Natural killer cell treated with Interleukin-12 subunit alpha and Interleukin-12 subunit beta and Interleukin-15 and Interleukin-18, amount 100 ng/mL, for 72 hours (primary cell): ENCODE data around the gene DPY19L3. TPM values are rescaled to one million over a fixed set of nuclear protein-coding genes. Genes with fewer than 3 reads are reported as not detected.
"Not testable (repeated sequence)": the region's sequence is repeated elsewhere in the genome, so short reads cannot be mapped to it uniquely, and the experiment has no call there.

Source experiments
- ATAC-seq, 2 donors: fragments of 150-1000 bp; cut with Tn5 transposase in 1 of 2; sonication (Bioruptor Pico), chemical (Tn5 transposase) in 1 of 2; 2 replicates each; pipeline ENCODE4 v1.10.0; 2021
- DNase-seq: peaks from one replicate; pipeline ENCODE4 v3.0.0; 2022; ENCODE audit warnings: low spot score
- H3K27ac Mint-ChIP-seq, 2 donors: 1 replicate in 1 of 2; 2 replicates in 1 of 2; pipeline ENCODE4 v1.8.0; 2022; ENCODE audit warnings: mixed read lengths in 2 of 2, mild to moderate bottlenecking in 1 of 2, moderate library complexity in 1 of 2
- H3K27me3 Mint-ChIP-seq, 2 donors: 1 replicate in 1 of 2; 2 replicates in 1 of 2; pipeline ENCODE4 v1.8.0; 2022; ENCODE audit warnings: mixed read lengths in 2 of 2
- H3K36me3 Mint-ChIP-seq: one replicate; pipeline ENCODE4 v1.8.0; 2022; ENCODE audit warnings: mixed read lengths
- H3K4me1 Mint-ChIP-seq, 2 donors: 1 replicate in 1 of 2; 2 replicates in 1 of 2; pipeline ENCODE4 v1.8.0; 2022; ENCODE audit warnings: low read depth in 2 of 2, mixed read lengths in 2 of 2, mild to moderate bottlenecking in 1 of 2
- H3K4me3 Mint-ChIP-seq: one replicate; pipeline ENCODE4 v1.8.0; 2022; ENCODE audit warnings: mixed read lengths
- H3K9me3 Mint-ChIP-seq: 2 replicates; pipeline ENCODE4 v1.8.0; 2022; ENCODE audit warnings: mixed read lengths
- total RNA-seq, 2 donors: library from RNA; stranded (reverse); gene quantifications; one replicate each; pipeline ENCODE4 v1.2.3, GENCODE V29; 2022

The DPY19L3 gene
- total RNA-seq, 2 donors from 2014 or later = 25.3 to 40.7 TPM

GRCh38 chr19:32465176-32465575, 59.6 kb downstream of the DPY19L3 start:
- no peaks in the 10 kb centered on the region for H3K4me1 Mint-ChIP-seq
- DNase-seq (no peak), ATAC-seq (no peak)
- H3K9me3 Mint-ChIP-seq = no peaks in the 10 kb centered on the region
- no peak overlapping the region for H3K4me3 Mint-ChIP-seq
- no peak overlapping the region for H3K27ac Mint-ChIP-seq
- H3K36me3 Mint-ChIP-seq = no peaks in the 10 kb centered on the region
- no peaks in the 10 kb centered on the region for H3K27me3 Mint-ChIP-seq

DNA sequence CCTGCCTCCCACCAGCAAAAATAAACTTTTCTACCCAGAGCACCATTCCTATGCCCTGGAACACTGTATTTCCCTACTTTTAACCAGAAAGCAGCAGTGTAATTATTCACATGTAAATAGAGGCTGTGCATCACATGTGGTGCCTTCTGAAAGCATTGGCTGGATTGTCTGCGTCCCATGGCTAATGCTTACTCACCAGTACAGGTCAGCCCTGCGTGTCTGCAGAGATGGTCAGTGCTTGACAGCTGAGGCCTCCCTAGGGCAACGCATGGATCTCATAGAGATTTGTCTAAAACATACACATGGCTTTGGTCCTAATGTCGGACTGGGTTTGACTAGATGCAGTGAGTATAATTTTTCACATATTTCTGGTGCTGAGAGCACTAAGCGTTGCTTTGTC, 64.2 kb downstream of the DPY19L3 start:
- Mint-ChIP-seq H3K27me3 (no peaks in the 10 kb centered on the region), H3K27ac (no peak overlapping the region), H3K4me3 (no peak overlapping the region), H3K4me1 (no peaks in the 10 kb centered on the region), H3K36me3 (no peaks in the 10 kb centered on the region), H3K9me3 (no peaks in the 10 kb centered on the region)
- ATAC-seq = no peak
- DNase-seq = no peak

DNA sequence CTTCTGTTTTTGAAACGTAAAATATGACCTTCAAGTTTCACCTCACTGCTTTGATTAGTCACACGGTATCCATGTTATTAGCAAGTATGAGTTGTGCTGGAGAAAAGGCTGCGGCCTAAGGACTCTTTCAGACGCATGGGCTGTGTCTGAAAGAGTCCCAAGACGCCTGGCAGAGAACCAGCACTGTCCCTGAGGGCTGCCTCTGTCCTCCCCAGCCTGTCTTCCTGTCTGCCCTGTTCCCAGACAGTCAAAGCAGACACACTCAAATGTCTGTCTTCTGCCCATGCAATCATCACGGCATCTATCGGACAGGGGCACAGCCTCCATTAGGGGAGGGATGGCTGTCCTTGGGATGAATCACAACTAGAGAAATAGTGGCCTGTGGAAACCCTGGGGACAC, 65.5 kb downstream of the DPY19L3 start:
- H3K27ac Mint-ChIP-seq = no peak overlapping the region
- H3K9me3 Mint-ChIP-seq = no peaks in the 10 kb centered on the region
- H3K4me1 Mint-ChIP-seq = no peaks in the 10 kb centered on the region
- H3K4me3 Mint-ChIP-seq = no peak overlapping the region
- H3K36me3 Mint-ChIP-seq = no peaks in the 10 kb centered on the region
- DNase-seq (no peak), ATAC-seq (no peak)
- no peaks in the 10 kb centered on the region for H3K27me3 Mint-ChIP-seq

- H3K4me1 Mint-ChIP-seq = no peaks in the 10 kb centered on the region
- ATAC-seq = no peak
Observed at GRCh38 chr19:32471811-32472210, 66.2 kb downstream of the DPY19L3 start.

DNA sequence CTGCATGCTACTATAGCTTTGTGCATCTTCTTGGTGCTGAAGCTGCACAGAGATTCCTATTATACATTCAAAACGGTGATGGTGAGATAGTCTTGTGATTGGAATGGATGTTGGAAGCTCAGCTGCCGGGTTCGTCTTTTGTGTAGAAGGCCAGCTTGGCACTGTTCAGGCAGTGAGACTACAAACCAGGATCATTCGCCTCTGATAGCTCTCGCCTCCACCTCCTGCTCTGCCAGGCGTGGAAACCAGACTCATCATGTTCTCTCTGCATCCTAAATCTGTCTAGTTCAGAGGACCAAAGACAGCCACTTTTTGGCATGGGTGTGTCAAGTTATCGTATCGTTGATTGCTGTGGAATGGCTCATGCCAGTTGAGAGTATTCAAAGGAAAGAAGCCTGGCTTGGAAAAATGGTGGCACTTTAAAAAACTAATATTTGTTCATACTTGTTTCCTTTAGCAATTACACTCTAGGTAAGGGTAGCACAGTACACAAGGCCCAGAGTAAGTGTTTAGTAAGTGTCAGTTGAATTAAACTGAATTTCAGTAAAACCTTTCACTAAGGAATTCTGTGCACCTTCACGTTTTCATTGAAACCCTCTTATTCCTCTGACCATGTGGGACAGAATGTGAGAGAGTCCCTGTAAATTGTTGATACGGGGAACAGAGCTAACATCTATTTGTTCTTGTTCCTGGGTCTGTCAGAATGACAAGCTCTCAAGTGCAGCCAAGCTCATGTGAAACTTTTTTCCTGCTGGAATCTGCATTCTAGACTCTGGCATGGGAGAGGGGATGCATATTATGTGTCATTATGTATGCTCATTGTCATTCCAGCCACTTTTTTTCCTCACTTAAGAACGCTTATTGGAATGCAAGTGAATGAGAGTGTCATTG, 69.8 kb downstream of the DPY19L3 start:
- H3K9me3 Mint-ChIP-seq = no peaks in the 10 kb centered on the region
- H3K27me3 Mint-ChIP-seq = no peaks in the 10 kb centered on the region
- H3K4me3 Mint-ChIP-seq = no peak overlapping the region
- H3K36me3 Mint-ChIP-seq = peaks cover 6% of the 10 kb centered on the region
- no peaks in the 10 kb centered on the region for H3K4me1 Mint-ChIP-seq
- ATAC-seq = no peak
- no peak overlapping the region for H3K27ac Mint-ChIP-seq
- DNase-seq = no peak

More at GRCh38 chr19:32471811-32472210, 66.2 kb downstream of the DPY19L3 start:
- no peak overlapping the region for H3K27ac Mint-ChIP-seq
- H3K9me3 Mint-ChIP-seq = no peaks in the 10 kb centered on the region
- no peaks in the 10 kb centered on the region for H3K36me3 Mint-ChIP-seq
- no peak for DNase-seq
- no peaks in the 10 kb centered on the region for H3K27me3 Mint-ChIP-seq
- no peak overlapping the region for H3K4me3 Mint-ChIP-seq

- Mint-ChIP-seq H3K36me3 (peaks cover 6% of the 10 kb centered on the region), H3K4me3 (no peak overlapping the region), H3K27me3 (no peaks in the 10 kb centered on the region), H3K4me1 (no peaks in the 10 kb centered on the region), H3K9me3 (no peaks in the 10 kb centered on the region), H3K27ac (no peak overlapping the region)
- no peak for DNase-seq
- ATAC-seq = no peak
Observed at GRCh38 chr19:32476032-32476350, 70.4 kb downstream of the DPY19L3 start.

DNA sequence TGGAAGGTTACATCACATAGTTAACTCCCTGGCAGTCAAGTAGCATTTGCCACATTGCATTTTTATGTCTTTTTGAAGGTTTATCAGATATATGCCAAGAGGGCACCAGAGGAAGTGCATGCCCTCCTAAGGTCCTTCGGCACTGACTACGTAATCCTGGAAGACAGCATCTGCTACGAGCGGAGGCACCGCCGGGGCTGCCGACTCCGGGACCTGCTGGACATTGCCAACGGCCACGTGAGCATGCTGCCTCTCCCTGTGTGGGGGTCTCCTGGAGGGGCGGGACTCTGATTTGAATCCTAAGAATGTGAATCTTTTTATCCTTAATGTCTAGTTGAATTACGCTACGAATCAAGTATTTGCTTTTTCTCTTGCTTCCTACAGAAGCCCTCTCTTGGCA, 74.8 kb downstream of the DPY19L3 start:
- Mint-ChIP-seq H3K4me3 (no peak overlapping the region), H3K9me3 (no peaks in the 10 kb centered on the region), H3K4me1 (peaks cover 0 to 3% of the 10 kb centered on the region in 2 donors), H3K27ac (no peak overlapping the region), H3K27me3 (no peaks in the 10 kb centered on the region), H3K36me3 (peaks cover 15% of the 10 kb centered on the region)
- DNase-seq (no peak), ATAC-seq (no peak)

- Mint-ChIP-seq H3K27me3 (no peaks in the 10 kb centered on the region), H3K4me3 (no peak overlapping the region), H3K27ac (no peak overlapping the region), H3K36me3 (peaks cover 9% of the 10 kb centered on the region), H3K9me3 (no peaks in the 10 kb centered on the region), H3K4me1 (peaks cover 0 to 3% of the 10 kb centered on the region in 2 donors)
- ATAC-seq = no peak
- no peak for DNase-seq
Observed at GRCh38 chr19:32483574-32483973, 78.0 kb downstream of the DPY19L3 start.

DNA sequence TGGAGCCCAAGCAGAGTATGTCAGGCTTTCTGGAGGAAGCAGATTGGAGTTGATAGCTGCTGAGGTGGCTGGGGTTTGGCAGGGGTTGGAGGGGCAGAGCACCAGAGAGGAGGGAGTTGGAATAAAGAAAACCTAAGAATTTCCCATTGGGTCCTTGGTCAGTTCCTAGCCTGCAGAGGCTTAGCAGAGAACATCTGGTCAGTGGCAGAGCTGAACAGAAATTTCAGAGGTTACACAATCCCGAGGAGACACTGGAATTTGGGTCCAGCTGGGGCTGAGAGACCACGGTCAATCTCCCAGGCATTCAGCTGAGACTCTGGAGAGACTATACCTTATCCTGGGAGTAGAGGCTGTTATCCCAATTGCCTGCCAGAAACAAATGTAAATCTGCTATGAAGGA, 84.4 kb downstream of the DPY19L3 start:
- Mint-ChIP-seq H3K4me1 (peaks cover 10 to 11% of the 10 kb centered on the region in 2 donors), H3K27ac (no peak overlapping the region), H3K36me3 (no peaks in the 10 kb centered on the region), H3K4me3 (no peak overlapping the region), H3K27me3 (no peaks in the 10 kb centered on the region), H3K9me3 (no peaks in the 10 kb centered on the region)
- ATAC-seq (no peak), DNase-seq (no peak)

GRCh38 chr19:32497391-32497790, 91.8 kb downstream of the DPY19L3 start:
- H3K27ac Mint-ChIP-seq = no peak overlapping the region
- H3K9me3 Mint-ChIP-seq = no peaks in the 10 kb centered on the region
- H3K4me3 Mint-ChIP-seq = no peak overlapping the region
- no peak for ATAC-seq
- no peaks in the 10 kb centered on the region for H3K36me3 Mint-ChIP-seq
- peaks cover 35 to 43% of the 10 kb centered on the region in 2 donors for H3K4me1 Mint-ChIP-seq
- DNase-seq = no peak
- no peaks in the 10 kb centered on the region for H3K27me3 Mint-ChIP-seq

DNA sequence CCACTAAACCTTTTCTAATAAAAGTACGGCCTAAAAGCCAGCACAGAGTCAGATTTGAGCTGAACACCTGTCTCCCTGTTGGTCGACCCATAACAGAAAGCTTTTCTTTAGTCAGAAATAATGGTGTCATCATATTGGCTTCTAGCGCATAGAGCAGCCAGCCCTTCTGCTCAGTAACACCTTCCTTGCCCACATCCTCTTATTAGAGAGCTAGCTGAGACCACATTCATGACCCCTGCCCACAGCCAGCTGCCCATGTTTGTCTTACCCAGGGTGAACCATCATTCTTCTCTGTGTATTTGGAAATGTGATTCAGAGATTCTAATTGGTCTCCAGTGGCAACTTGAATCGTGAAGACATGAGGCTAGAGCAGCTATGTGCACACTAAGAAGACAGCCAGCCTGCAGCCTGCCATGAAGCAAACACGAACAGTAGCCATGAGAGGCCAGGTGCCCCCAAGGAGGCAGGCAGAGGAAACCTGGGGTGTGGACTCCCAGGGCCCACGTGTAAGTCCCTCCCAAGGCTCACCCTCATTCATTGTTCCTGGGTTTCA, 93.2 kb downstream of the DPY19L3 start:
- H3K27me3 Mint-ChIP-seq = no peaks in the 10 kb centered on the region
- peak; percentile 95 to 97 for ATAC-seq
- peak overlapping the region; percentile 59 to 67 for H3K27ac Mint-ChIP-seq
- no peaks in the 10 kb centered on the region for H3K36me3 Mint-ChIP-seq
- peaks cover 32 to 36% of the 10 kb centered on the region in 2 donors for H3K4me1 Mint-ChIP-seq
- no peak for DNase-seq
- H3K4me3 Mint-ChIP-seq = peak overlapping the region; percentile 52
- no peaks in the 10 kb centered on the region for H3K9me3 Mint-ChIP-seq

GRCh38 chr19:32512498-32512897, 106.9 kb downstream of the DPY19L3 start:
- not testable (repeated sequence) for H3K36me3 Mint-ChIP-seq, H3K9me3 Mint-ChIP-seq, DNase-seq, ATAC-seq, H3K4me1 Mint-ChIP-seq, H3K4me3 Mint-ChIP-seq, H3K27ac Mint-ChIP-seq, H3K27me3 Mint-ChIP-seq

DNA sequence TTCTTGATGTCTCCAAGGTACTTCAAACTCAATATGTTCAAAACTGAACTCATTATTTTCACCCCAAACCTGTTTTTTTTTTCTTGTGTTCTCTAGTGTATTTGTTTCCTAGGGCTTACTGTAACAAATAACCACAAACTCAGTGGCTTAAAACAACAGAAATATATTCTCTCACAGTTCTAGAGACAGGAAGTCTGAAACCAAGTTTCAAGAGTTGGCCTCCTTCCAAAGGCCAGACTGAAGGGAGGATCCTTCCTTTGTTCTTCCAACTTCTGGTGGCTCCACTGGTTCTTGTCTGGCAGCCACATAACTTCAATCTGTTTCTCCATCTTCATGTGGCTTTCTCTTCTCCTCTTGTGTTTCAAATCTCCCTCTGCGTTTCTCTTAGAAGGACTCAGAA, 113.5 kb downstream of the DPY19L3 start:
- H3K9me3 Mint-ChIP-seq = peaks cover 6% of the 10 kb centered on the region
- H3K27me3 Mint-ChIP-seq = no peaks in the 10 kb centered on the region
- peak overlapping the region; percentile 45 for H3K4me3 Mint-ChIP-seq
- DNase-seq (no peak), ATAC-seq (no peak)
- H3K27ac Mint-ChIP-seq = peak overlapping the region; percentile 17 to 22
- H3K36me3 Mint-ChIP-seq = no peaks in the 10 kb centered on the region
- peaks cover 17 to 31% of the 10 kb centered on the region in 2 donors for H3K4me1 Mint-ChIP-seq

GRCh38 chr19:32522967-32523366, 117.4 kb downstream of the DPY19L3 start:
- peaks cover 17 to 24% of the 10 kb centered on the region in 2 donors for H3K4me1 Mint-ChIP-seq
- H3K27me3 Mint-ChIP-seq = no peaks in the 10 kb centered on the region
- H3K4me3 Mint-ChIP-seq = no peak overlapping the region
- ATAC-seq = no peak
- peaks cover 6% of the 10 kb centered on the region for H3K9me3 Mint-ChIP-seq
- DNase-seq = no peak
- no peak overlapping the region for H3K27ac Mint-ChIP-seq
- no peaks in the 10 kb centered on the region for H3K36me3 Mint-ChIP-seq
